GM21381 (cell line): ENCODE data around the gene WDR37.

Source experiments
- ATAC-seq: cut with Tn5 transposase; IDR thresholded peaks from one replicate; pipeline ENCODE4 v1.9.1; 2021; ENCODE audit warnings: mild to moderate bottlenecking, moderate library complexity; ENCODE audit not compliant: unreplicated experiment

Gene WDR37

GRCh38 chr10:1180836-1181235, 124.7 kb downstream of the WDR37 start:
- no peak for ATAC-seq
